ENCODE data around the gene CFAP46.

CFAP46 gene

GRCh38 chr10:132979491-132980425 is 37.4 kb upstream of the CFAP46 start:
- TF ChIP-seq, protein P1, sequence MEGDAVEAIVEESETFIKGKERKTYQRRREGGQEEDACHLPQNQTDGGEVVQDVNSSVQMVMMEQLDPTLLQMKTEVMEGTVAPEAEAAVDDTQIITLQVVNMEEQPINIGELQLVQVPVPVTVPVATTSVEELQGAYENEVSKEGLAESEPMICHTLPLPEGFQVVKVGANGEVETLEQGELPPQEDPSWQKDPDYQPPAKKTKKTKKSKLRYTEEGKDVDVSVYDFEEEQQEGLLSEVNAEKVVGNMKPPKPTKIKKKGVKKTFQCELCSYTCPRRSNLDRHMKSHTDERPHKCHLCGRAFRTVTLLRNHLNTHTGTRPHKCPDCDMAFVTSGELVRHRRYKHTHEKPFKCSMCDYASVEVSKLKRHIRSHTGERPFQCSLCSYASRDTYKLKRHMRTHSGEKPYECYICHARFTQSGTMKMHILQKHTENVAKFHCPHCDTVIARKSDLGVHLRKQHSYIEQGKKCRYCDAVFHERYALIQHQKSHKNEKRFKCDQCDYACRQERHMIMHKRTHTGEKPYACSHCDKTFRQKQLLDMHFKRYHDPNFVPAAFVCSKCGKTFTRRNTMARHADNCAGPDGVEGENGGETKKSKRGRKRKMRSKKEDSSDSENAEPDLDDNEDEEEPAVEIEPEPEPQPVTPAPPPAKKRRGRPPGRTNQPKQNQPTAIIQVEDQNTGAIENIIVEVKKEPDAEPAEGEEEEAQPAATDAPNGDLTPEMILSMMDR (conservative IDR thresholded peaks at IDR 0.05; ENCODE audit: low read depth, low read length): no peak
- no peak overlapping the region for H3K4me3 ChIP-seq (ENCODE audit: low read depth, low read length)
- no peak for DNase-seq (ENCODE audit: low read depth)

DNA sequence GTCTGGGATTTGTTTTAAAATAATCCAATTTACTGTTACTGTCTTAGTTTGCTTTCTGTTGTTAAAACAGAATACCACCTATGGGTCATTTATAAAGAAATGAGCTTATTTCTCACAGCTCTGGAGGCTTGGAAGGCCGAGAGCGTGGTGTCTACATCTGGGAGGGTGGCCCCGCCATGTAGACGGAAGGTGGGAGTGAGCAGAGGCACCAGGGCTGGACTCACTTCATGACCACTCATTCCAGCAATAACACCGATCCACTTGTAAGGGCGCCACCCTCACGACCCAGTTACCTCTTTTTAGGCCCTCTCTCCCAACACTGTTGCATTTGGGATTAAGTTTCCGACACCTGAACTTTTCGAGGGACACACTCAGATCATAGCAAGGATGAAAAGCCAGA is 36.2 kb upstream of the CFAP46 start:
- no peak for DNase-seq (ENCODE audit: low read depth)
- TF ChIP-seq, protein P1 (conservative IDR thresholded peaks at IDR 0.05; ENCODE audit: low read depth, low read length): no peak
- no peak overlapping the region for H3K4me3 ChIP-seq (ENCODE audit: low read depth, low read length)

DNA sequence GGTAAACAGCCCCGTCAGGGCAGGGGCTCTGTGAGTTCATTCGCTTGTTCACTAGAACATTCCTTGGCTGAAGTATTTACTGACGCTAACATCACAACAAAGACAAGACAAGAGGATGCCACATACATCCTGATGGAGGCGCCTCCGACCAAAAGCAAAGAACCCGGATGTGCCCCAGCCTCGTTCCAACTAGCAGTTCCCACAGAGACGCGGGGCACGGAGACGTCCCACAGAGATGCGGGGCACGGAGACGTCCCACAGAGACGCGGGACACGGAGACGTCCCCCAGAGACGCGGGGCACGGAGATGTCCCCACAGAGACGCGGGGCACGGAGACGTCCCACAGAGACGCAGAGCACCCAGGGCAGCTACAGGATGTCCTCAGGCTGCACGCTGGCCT is 35.4 kb upstream of the CFAP46 start:
- TF ChIP-seq, protein P1 (conservative IDR thresholded peaks at IDR 0.05; ENCODE audit: low read depth, low read length): no peak
- H3K4me3 ChIP-seq (ENCODE audit: low read depth, low read length): no peak overlapping the region
- DNase-seq (ENCODE audit: low read depth): no peak

DNA sequence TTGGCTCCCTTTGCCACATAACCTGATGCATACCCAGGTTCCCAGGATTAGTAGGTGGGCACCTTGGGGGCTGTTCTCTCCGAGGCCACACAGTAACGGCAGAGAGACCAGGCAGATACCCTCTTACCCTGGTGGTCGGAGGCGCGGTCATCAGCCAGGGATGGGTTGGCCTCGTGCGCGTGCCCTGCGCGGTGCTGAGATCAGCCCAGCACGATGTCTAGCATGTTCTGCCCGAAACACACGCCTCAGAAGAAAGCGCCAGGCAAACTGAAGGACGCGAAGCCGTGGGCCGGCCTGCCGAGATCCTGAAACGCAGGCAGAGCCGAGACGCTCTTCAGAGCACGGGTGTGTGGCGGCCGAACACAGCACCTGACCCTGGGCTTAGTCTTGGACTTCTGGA is 34.7 kb upstream of the CFAP46 start:
- TF ChIP-seq, protein P1 (conservative IDR thresholded peaks at IDR 0.05; ENCODE audit: low read depth, low read length): no peak
- no peak overlapping the region for H3K4me3 ChIP-seq (ENCODE audit: low read depth, low read length)
- no peak for DNase-seq (ENCODE audit: low read depth)

GRCh38 chr10:132975831-132976682 is 33.7 kb upstream of the CFAP46 start:
- no peak overlapping the region for H3K4me3 ChIP-seq (ENCODE audit: low read depth, low read length)
- DNase-seq (ENCODE audit: low read depth): no peak
- TF ChIP-seq, protein P1 (conservative IDR thresholded peaks at IDR 0.05; ENCODE audit: low read depth, low read length): no peak

DNA sequence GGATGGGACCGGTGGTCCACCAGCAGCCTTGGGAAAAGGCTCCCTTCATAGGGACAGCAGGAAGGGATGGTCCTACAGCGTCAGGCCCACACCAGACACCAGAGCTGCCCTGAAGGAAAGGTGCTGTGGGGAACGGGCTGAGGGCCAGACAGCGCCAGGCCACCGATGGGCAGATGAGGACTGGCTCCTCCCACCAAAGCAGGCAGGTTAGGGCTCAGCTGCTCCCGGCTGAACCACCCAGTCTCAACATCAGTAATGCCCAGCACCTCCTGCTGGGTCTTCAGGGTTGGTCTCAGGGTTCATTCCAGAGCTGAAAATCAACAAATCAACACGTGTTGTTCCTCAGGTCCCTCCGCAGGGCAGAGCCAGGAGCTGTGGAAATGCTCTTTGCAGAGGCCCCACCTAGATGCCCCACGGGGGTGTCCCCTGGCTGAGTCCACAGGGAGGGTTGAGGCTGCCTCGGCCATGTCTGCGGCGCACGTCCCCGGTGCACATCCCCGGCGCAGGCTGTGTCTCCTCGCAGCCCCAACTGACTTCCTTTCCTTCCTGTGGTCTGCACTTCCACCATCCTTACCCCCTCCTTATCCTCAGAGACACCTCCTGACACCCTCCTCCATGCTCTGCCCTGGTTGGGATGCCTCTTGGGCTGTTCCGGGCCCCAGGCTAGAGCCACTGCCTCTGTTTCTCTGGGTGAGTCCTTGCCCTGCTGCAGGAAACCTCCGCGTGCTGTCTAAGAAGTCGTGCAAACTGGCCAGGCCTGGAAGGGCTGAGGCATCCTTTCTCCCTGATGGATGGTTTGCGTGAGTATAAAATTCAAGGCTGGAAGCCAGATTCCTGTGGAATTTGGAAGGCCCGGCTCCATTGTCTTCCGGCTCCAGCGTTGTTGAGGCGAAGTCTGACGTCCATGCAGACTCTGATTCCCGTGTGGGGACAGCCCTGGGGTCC is 32.8 kb upstream of the CFAP46 start:
- no peak for DNase-seq (ENCODE audit: low read depth)
- no peak overlapping the region for H3K4me3 ChIP-seq (ENCODE audit: low read depth, low read length)

More for the DNA sequence above, 32.8 kb upstream of the CFAP46 start:
- TF ChIP-seq, protein P1 (conservative IDR thresholded peaks at IDR 0.05; ENCODE audit: low read depth, low read length): no peak
